Cardiac atrium fibroblast (primary cell): Measurements from ENCODE around the gene SIX2. TPM values are rescaled to one million over a fixed set of nuclear protein-coding genes. Genes with fewer than 3 reads are reported as not detected.

Experiments
- total RNA-seq: library from RNA; depleted of rRNA; stranded (reverse); fragments of >200 nt; gene quantifications from 2 replicates; pipeline ENCODE4 v1.2.3, GENCODE V29; 2015

SIX2 gene
- total RNA-seq, result 16.1 and 19.1 TPM in 2 replicates

DNA sequence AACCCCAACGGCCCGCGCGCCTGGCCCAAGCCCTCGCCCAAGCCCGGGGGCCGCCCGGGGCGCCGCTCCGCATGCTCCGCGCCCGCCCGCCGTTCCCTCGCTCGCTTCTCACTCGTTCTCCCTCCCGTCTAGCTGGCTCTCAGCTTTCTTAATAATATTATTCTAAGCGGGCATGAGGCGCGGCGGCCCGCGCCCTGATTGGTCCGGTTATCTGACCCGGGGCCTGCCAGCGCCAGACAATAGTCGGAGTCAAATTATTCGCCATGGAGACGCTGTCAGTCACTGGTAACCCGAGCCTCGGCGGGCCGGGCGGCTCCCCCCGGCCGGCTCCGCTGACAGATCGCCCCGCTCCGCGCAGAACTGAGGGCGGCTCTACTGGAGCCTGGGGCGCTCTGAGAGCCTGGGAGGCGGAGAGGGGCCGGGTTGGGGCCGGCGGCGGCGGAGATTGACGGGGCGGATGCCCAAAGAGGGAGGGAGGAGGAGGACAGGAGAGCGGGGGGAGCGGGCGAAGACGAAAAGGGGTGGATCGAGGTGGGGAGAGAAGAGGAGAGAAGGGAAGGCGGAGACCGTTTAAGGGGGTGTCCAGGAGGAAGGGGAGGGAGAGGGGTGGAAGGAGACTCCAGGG, at the start of gene SIX2:
TSS of gene SIX2 (minus strand) at position 150 of the 625 bp plus-strand sequence. CDS start 342 bp downstream, outside the sequence.

Other genes starting within 250 kb of the SIX2 start
- gene SIX3, start 67.8 kb downstream of the SIX2 start, total RNA-seq, result not detected in 2 replicates